GM12892 (cell line): ENCODE results near the gene TCF12.
A peak's percentile ranks its signal among the peaks of the same experiment; 100 is the strongest.

ENCODE experiments used
- DNase-seq: peaks from one replicate; pipeline ENCODE4 v3.0.0; 2011; ENCODE audit not compliant: insufficient read length
- FAIRE-seq: peaks from 2 replicates; lab custom pipeline; 2011; peaks lifted over from hg19 to GRCh38; lab: Jason Lieb, UNC
- POLR2A ChIP-seq: IDR thresholded peaks from 2 replicates; pipeline ENCODE4 v1.6.1; 2011; ENCODE audit warnings: low read depth, low read length, control low read depth
- POLR2AphosphoS5 ChIP-seq: IDR thresholded peaks from 2 replicates; pipeline ENCODE4 v1.6.1; 2011; ENCODE audit warnings: low read depth, low read length, control low read depth
- TAF1 ChIP-seq: IDR thresholded peaks from 2 replicates; pipeline ENCODE4 v1.6.1; 2011; ENCODE audit warnings: low read depth, mild to moderate bottlenecking, control low read depth, low read length, borderline replicate concordance

The TCF12 gene

DNA sequence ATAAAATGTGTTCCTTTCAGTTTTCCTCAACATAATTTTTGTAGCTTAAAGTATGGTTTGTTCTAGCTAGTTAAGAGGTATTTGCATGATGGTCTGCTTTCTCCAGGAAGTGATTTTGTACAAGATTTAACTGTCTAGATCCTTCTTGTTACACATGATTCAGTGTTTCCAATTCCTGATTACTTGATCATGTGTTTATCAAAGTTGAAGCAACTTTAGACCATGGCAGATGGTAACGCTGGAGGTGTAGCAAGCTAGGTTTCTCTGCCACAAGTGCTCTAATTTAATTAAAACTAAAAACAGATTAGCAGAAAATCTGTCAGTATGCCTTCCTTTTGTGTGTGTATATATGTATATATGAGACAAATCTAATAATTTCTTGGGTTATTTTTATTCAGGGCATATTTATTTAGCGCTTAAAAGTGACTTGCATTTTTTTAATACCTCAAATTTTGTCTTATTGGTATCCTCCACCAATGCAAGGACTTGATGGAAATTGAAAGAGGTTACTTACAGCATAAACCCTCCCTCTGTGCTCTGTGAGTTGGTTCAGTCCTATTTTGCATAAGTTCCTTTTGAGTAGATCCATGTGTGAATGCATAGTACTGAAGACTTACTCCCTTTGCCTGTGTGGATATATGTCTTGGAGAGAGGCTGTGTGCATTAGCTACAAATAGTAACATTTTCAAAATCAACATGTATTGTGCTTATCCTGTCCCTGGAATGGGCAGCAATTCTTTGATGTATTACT lies 300.6 kb downstream of the TCF12 start:
- FAIRE-seq = no peak

DNA sequence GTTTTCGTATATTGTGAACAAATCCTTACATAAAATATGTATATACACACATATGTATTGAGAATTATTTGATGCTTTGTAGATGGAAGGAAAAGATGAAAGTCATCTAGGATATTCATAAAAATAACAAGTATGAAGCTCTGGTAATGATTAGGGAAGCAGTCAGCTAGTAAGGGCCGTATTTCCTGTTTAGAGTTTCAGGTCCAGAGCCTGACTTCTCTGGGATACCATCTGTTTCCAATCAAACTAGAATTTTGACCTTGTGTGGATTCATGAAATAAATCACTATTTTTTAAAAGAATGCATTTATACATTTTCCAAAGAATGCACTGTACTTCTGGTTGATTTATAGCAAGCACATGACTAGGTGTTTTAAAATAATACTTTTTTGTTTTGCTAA lies 301.8 kb downstream of the TCF12 start:
- FAIRE-seq (peak; percentile 50), DNase-seq (no peak)
- TF ChIP-seq POLR2AphosphoS5 (no peak), TAF1 (no peak), POLR2A (no peak)

More for the DNA sequence above, 300.6 kb downstream of the TCF12 start:
- DNase-seq = no peak
- TF ChIP-seq TAF1 (no peak), POLR2A (no peak), POLR2AphosphoS5 (no peak)

DNA sequence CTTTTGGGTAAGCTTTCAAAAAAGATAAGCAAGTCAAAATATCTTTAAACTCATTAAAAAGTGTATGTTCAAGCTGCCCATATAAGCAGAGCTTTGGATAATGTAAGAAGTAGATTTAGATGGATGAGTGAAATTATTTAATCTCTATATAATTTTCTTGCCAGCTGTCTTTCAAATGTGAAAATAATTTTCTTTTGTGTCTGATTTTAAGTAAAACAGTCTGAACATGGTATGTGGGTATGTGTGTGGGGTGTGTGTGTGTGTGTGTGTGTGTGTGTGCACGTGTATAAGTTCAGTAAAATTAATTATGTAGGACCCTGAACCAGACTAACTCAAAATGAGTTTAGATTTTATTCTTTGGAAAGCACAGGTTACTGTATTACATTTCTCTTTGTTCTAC lies 302.7 kb downstream of the TCF12 start:
- DNase-seq = no peak

DNA sequence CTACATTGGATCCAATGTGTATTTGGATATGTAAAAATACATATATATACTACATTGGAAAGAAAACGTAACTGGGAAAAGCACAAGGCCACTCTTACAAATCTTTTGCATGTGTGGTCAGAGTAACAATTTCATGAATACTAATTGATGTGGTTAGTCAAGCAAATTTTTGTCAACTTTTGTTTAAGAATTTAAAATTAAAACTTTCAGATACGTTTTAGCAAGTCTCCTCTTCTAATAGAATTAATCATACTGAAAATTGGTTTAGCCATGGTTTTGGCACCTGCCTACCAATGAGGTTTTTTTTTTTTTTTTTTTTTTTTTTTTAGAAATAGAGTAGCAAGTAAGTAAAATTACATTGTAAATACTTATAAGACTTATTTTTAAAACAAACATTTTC lies 304.9 kb downstream of the TCF12 start:
- no peak for FAIRE-seq
- no peak for TF ChIP-seq POLR2A
- TF ChIP-seq POLR2AphosphoS5 = no peak
- TF ChIP-seq TAF1 = no peak
- no peak for DNase-seq

More for the DNA sequence above, 302.7 kb downstream of the TCF12 start:
- TF ChIP-seq TAF1 = no peak
- TF ChIP-seq POLR2A = no peak
- TF ChIP-seq POLR2AphosphoS5 = no peak
- no peak for FAIRE-seq

DNA sequence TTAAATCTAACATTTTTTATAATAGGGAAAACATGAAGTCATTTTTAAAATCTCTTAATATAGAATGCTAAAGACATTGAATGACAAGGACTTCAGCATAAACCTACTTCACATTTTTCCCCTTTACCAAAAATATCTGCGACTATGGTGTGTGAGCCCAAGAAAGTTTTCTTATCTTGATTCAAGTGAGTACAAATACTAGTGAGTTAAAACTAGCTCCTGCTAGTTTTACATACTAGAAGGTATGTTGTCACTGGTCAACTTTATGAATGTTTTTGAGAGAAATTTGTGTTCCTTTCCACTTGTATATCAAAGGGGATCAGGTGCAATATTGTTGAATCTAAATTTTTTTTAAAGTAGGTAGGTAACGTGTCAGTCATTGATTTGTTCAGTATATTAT lies 305.4 kb downstream of the TCF12 start:
- no peak for DNase-seq
- no peak for FAIRE-seq
- no peak for TF ChIP-seq POLR2AphosphoS5
- TF ChIP-seq POLR2A = no peak
- TF ChIP-seq TAF1 = no peak

DNA sequence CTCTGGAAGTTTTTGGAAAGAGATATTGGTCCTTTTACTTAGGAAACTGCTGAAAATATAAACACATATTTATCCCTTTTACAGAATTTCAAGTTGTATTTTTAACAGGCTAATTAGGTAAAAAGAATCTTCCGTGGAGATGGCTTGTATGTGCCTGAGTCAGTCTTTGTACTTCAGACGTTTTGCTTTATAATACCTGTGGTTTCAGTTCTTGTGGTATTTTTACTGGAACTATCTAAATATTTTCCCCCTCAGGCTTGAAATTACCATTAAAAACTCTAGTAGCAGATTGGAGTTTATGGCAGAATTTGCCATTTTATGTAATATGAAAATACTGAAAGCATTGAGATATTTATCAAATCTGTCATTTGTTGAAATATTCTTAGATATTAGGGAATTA lies 306.2 kb downstream of the TCF12 start:
- no peak for DNase-seq
- no peak for FAIRE-seq

DNA sequence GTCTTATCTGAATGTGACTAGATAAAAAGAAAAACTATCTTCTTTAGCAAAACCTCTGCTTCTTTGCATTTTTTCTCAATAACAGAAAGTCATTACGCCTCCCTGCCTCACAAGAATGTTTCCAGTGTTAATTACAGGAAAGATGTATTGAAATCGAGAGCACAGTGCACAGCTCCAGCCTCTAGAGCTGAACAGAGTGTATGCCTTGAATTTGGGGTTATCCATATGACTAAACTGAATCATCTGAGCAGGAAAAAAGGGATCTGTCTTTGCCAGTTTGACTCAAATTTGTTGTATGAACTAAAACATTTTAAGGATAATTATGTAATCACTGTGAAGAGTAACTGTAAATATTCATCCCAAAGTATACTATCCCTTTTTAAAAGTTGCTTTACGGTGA lies 308.7 kb downstream of the TCF12 start:
- TF ChIP-seq POLR2AphosphoS5 = no peak
- TF ChIP-seq TAF1 = no peak
- TF ChIP-seq POLR2A = no peak
- DNase-seq (no peak), FAIRE-seq (no peak)

More for the DNA sequence above, 306.2 kb downstream of the TCF12 start:
- TF ChIP-seq TAF1 (no peak), POLR2A (no peak), POLR2AphosphoS5 (no peak)

DNA sequence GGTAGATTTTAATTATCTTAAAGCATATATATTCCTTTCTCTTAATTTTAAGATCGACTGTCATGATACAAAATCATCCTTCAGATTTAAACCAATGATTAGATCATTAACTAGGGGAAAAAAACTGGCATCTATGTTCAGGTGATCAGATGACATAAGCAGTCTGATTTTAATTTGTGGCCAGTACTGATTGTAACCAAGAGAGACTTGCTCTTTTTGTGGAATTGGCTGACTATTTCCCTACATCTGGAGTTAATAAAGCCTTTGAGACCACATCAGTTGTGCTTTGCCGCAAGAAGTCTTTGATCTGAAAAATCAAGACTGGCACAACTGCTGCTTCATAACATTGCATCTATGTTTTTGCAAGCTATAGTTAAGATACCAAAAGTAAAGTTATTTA lies 309.5 kb downstream of the TCF12 start:
- DNase-seq (no peak), FAIRE-seq (no peak)
- no peak for TF ChIP-seq POLR2AphosphoS5

DNA sequence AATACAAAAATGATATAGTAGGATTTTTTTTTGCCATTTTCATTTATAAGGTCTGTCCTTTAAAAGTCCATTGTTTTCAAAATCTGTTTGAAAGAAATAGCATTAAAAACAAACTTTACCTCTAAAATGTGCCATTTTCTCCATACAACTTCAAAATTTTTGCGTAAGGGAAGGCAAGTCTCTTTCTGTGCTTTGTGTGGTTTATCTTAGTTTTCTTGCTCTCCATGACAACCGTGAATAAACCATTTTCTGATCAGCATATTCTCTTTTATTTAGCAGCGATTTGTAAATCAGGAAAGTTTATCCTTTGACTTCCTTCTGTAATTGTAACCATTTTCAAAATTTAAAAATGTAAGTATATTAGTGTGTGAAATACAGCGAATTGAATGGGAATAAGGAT lies 310.0 kb downstream of the TCF12 start:
- DNase-seq = no peak
- no peak for TF ChIP-seq POLR2AphosphoS5
- TF ChIP-seq TAF1 = no peak
- no peak for TF ChIP-seq POLR2A
- no peak for FAIRE-seq

DNA sequence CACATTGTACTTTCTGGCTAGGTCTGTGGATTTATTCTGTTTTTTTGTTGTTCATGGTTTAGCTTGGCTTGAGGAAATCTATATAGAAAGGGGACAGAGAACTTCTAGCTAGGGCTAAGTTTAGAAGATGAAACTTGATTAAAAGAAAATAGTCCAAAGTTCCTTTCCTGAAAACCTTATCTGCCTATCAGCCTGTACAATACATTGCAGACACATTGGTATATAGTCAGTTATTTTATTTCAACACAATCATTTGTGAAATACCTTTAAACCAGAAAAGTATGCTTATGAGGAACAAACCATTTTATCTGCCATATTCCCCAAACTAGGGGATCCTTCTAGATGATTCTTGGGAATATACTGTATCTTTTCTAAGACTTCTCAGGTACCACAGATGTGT lies 310.6 kb downstream of the TCF12 start:
- FAIRE-seq (no peak), DNase-seq (no peak)
- no peak for TF ChIP-seq POLR2A
- no peak for TF ChIP-seq POLR2AphosphoS5
- TF ChIP-seq TAF1 = no peak

DNA sequence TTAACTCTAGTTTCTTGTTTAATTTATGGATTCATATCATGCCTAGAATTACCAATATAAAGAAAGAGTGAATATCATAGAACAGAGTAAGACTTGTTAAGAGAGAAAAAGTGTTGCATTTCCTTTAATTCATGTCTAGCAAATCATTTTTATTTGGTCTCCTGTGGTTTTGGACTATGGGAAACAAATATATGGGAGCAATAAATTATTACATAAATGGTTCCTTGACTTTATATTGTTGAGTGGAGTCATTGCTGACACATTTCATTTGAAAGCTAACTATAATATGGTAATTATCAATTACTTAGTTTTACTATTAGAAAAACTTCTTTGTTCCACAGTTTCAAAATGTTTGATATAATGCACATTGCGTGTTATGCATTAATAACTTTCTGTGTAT lies 313.1 kb downstream of the TCF12 start:
- no peak for DNase-seq
- no peak for FAIRE-seq
- TF ChIP-seq POLR2A (no peak), POLR2AphosphoS5 (no peak), TAF1 (no peak)

DNA sequence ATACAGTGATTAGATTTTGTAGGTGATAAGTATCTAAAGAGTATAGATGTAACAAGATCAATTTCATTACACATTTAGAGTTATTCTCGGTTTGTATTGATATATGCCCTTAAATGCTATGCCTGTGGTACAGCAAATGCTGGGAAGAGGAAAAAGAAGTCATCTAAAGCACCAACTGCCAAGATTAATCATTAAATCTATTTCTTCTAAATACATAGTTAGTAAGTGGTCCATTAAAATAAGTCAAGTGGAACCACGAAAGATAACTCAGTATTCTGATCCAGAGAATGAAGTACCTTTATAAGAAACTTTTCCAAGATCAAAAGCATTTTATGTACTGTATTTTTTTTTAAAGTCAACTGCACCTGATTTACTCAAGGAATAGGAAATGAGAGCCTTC lies 315.7 kb downstream of the TCF12 start:
- TF ChIP-seq TAF1 = no peak
- no peak for TF ChIP-seq POLR2AphosphoS5
- TF ChIP-seq POLR2A = no peak
- FAIRE-seq = no peak
- no peak for DNase-seq

DNA sequence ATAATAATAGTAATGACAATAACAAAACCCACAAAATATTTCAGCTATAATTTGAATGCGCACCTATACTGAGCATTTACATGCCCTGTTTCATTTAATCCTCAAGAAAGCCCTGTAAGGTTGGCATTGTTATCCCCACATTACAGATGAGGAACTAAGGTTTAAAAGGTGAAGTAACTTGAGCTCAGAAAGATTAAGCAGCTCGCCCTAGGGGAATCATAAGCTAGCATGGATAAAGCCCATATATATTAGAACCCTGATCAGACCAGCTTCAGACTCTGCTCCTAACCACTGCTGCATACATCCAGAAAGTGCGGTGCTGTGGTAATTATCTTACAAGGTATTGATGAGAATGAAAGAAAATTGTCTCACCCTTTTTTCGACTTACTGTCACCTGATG lies 316.7 kb downstream of the TCF12 start:
- no peak for TF ChIP-seq POLR2A
- no peak for TF ChIP-seq TAF1
- TF ChIP-seq POLR2AphosphoS5 = no peak
- no peak for FAIRE-seq
- no peak for DNase-seq
